Nephron (organoid): ENCODE results near the gene MRPL48.
"Not testable (repeated sequence)": the region's sequence is repeated elsewhere in the genome, so short reads cannot be mapped to it uniquely, and the experiment has no call there.

Source experiments
- H3K27ac Mint-ChIP-seq, 3 experiments: 2 replicates each; pipeline ENCODE4 v1.8.0; 2020; ENCODE audit warnings: mixed read lengths in 3 of 3, mild to moderate bottlenecking in 2 of 3, moderate library complexity in 1 of 3
- H3K27me3 Mint-ChIP-seq: 2 replicates; pipeline ENCODE4 v1.8.0; 2021; ENCODE audit warnings: low read depth, mild to moderate bottlenecking, moderate library complexity, mixed read lengths
- H3K36me3 Mint-ChIP-seq: 2 replicates; pipeline ENCODE4 v1.8.0; 2020; ENCODE audit warnings: low read depth, mixed read lengths
- H3K4me1 Mint-ChIP-seq: 2 replicates; pipeline ENCODE4 v1.8.0; 2020; ENCODE audit warnings: mixed read lengths
- H3K4me3 Mint-ChIP-seq, 3 experiments: 2 replicates each; pipeline ENCODE4 v1.8.0; 2020; ENCODE audit warnings: mild to moderate bottlenecking in 3 of 3, mixed read lengths in 3 of 3, moderate library complexity in 2 of 3
- H3K9me3 Mint-ChIP-seq: 2 replicates; pipeline ENCODE4 v1.8.0; 2020; ENCODE audit warnings: mixed read lengths
- TF ChIP-seq, protein P1 (sequence below), 3 experiments: fragments of 200-600 bp; sonication (generic); IDR thresholded peaks; one replicate each; pipeline ENCODE4 v1.5.0; 2021; ENCODE audit warnings: antibody characterized with exemption in 3 of 3; ENCODE audit not compliant: unreplicated experiment in 3 of 3

MRPL48 gene

DNA sequence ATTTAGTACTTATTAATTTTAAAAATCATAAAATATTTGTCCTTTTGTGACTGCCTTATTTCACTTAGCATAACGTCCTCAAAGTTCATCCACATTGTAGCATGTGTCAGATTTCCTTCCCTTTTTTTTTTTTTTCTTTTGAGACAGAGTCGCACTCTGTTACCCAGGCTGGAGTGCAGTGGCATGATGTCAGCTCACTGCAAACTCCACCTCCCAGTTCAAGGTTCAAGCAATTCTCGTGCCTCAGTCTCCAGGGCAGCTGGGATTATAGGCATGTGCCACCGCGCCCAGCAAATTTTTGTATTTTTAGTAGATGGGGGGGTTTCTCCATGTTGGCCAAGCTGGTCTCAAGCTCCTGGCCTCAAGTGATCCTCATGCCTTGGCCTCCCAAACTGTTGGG, 37.4 kb upstream of the MRPL48 start:
- Mint-ChIP-seq H3K4me1 (peaks cover 11% of the 10 kb centered on the region), H3K9me3 (no peaks in the 10 kb centered on the region), H3K36me3 (peaks cover 13% of the 10 kb centered on the region), H3K27ac (no peak overlapping the region), H3K4me3 (no peak overlapping the region), H3K27me3 (no peaks in the 10 kb centered on the region)
- TF ChIP-seq, protein P1, sequence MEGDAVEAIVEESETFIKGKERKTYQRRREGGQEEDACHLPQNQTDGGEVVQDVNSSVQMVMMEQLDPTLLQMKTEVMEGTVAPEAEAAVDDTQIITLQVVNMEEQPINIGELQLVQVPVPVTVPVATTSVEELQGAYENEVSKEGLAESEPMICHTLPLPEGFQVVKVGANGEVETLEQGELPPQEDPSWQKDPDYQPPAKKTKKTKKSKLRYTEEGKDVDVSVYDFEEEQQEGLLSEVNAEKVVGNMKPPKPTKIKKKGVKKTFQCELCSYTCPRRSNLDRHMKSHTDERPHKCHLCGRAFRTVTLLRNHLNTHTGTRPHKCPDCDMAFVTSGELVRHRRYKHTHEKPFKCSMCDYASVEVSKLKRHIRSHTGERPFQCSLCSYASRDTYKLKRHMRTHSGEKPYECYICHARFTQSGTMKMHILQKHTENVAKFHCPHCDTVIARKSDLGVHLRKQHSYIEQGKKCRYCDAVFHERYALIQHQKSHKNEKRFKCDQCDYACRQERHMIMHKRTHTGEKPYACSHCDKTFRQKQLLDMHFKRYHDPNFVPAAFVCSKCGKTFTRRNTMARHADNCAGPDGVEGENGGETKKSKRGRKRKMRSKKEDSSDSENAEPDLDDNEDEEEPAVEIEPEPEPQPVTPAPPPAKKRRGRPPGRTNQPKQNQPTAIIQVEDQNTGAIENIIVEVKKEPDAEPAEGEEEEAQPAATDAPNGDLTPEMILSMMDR (IDR thresholded peaks at IDR 0.05; ENCODE audit: unreplicated experiment in 3 of 3), result no peak

DNA sequence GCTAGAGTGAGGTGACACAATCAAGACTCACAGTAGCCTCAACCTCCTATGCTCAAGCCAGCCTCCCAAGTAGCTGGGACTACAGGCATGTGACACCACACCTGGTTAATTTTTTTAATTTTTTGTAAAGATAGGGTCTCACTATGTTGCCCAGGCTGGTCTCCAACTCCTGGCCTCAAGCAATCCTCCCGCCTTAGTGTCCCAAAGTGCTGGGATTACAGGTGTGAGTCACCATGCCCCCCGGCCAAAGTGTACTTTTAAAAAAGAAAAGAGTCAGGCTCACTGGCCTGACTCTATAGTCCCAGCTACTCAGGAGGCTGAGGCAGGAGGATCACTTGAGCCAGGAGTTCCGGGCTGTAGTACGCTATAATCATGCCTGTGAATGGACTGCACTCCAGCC, 36.8 kb upstream of the MRPL48 start:
- peaks cover 13% of the 10 kb centered on the region for H3K36me3 Mint-ChIP-seq
- not testable (repeated sequence) for H3K27me3 Mint-ChIP-seq, H3K4me3 Mint-ChIP-seq, H3K27ac Mint-ChIP-seq, H3K9me3 Mint-ChIP-seq
- H3K4me1 Mint-ChIP-seq, result peaks cover 11% of the 10 kb centered on the region

DNA sequence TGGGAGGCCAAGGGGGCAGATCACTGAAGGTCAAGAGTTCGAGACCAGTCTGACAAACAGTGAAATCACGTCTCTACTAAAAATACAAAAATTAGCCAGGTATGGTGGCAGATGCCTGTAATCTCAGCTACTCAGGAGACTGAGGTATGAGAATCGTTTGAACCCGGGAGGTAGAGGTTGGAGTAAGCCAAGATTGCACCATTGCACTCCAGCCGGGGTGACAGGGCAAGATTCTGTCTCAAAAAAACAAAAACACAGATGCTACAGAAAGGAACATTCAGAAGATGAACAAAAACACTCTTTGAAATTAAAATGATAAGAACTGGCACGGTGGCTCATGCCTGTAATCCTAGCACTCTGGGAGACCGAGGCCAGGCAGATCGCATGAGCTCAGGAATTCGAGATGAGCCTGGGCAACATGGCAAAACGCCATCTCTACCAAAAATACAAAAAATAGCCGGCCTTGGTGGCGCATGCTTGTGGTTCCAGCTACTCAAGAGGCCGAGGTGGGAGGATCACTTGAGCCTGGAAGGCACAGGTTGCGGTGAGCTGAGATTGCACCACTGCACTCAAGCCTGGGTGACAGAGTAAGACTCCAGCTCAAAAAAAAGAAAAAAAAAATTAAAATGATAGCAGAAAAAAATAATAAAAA, 35.3 kb upstream of the MRPL48 start:
- no peaks in the 10 kb centered on the region for H3K9me3 Mint-ChIP-seq
- peaks cover 11% of the 10 kb centered on the region for H3K4me1 Mint-ChIP-seq
- H3K36me3 Mint-ChIP-seq, result peaks cover 13% of the 10 kb centered on the region
- no peak overlapping the region for H3K27ac Mint-ChIP-seq
- no peaks in the 10 kb centered on the region for H3K27me3 Mint-ChIP-seq
- TF ChIP-seq, protein P1 (IDR thresholded peaks at IDR 0.05; ENCODE audit: unreplicated experiment in 3 of 3), result no peak
- H3K4me3 Mint-ChIP-seq, result no peak overlapping the region

DNA sequence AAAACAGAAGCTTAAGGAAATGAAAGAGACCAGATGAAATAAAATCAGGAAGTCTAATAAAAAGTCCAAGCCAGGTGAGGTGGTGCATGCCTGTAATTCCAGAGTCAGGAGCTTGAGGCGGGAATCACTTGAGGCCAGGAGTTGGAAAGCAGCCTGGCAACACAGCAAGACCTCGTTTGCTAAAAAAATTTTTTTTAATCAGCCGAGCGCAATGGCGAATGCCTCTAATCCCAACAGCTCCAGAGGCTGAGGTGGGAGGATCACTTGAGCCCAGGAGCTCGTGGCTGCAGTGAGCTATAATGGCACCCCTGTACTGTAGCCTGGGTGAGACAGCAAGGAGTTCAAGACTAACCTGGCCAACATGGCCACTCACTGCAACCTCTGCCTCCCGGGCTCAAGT, 34.8 kb upstream of the MRPL48 start:
- H3K4me3 Mint-ChIP-seq, result no peak overlapping the region
- TF ChIP-seq, protein P1 (IDR thresholded peaks at IDR 0.05; ENCODE audit: unreplicated experiment in 3 of 3), result no peak
- peaks cover 17% of the 10 kb centered on the region for H3K4me1 Mint-ChIP-seq
- no peaks in the 10 kb centered on the region for H3K9me3 Mint-ChIP-seq
- peaks cover 16% of the 10 kb centered on the region for H3K36me3 Mint-ChIP-seq
- H3K27me3 Mint-ChIP-seq, result no peaks in the 10 kb centered on the region
- no peak overlapping the region for H3K27ac Mint-ChIP-seq

DNA sequence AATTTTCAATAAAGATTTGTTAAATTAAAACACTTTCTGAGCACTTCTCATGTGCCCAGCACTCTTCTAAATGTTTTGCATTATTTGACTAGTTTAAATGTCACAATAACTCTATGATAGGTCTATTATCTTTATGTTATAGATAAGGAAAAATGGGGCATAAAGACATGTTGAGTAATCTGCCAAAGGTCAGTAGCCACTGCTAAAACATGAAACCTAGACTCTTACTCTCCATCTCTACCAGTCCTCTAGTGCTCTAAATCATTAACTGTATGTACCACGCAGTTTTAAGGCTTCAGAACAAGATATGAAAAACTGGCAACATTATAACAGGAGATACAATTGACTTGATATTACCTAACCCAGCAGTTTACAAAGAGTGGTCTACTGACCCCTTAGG, 33.7 kb upstream of the MRPL48 start:
- Mint-ChIP-seq H3K4me1 (peaks cover 27% of the 10 kb centered on the region), H3K9me3 (no peaks in the 10 kb centered on the region), H3K36me3 (peaks cover 16% of the 10 kb centered on the region), H3K4me3 (no peak overlapping the region), H3K27ac (no peak overlapping the region), H3K27me3 (no peaks in the 10 kb centered on the region)
- TF ChIP-seq, protein P1 (IDR thresholded peaks at IDR 0.05; ENCODE audit: unreplicated experiment in 3 of 3), result no peak

DNA sequence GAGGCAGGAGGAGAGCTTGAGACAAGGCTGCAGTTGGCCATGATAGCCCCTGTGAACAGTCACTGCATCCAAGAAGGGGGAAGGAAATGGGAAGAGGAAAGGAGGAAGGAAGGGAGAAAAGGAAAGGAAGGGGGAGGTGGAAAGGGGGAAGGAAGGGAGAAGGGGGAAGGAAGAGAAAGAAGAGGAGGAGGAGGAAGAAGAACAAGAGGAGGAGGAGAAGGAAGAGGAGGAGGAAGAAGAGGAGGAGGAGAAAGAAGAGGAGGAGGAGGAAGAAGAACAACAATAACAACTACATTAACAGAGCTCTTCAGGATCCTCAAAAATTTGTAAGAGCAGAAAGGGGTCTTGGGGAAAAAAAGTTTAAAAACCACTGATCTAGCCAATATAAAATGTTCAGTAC, 32.0 kb upstream of the MRPL48 start:
- Mint-ChIP-seq H3K4me1 (peaks cover 34% of the 10 kb centered on the region), H3K27me3 (no peaks in the 10 kb centered on the region), H3K4me3 (no peak overlapping the region), H3K36me3 (peaks cover 16% of the 10 kb centered on the region), H3K27ac (no peak overlapping the region), H3K9me3 (no peaks in the 10 kb centered on the region)
- TF ChIP-seq, protein P1 (IDR thresholded peaks at IDR 0.05; ENCODE audit: unreplicated experiment in 3 of 3), result no peak
